GM18867 (cell line): ENCODE measurements around the gene MYH9.
"Not testable (repeated sequence)": the region's sequence is repeated elsewhere in the genome, so short reads cannot be mapped to it uniquely, and the experiment has no call there.

Experiments used
- ATAC-seq: cut with Tn5 transposase; IDR thresholded peaks from one replicate; pipeline ENCODE4 v1.9.1; 2021; ENCODE audit warnings: mild to moderate bottlenecking, moderate library complexity; ENCODE audit not compliant: unreplicated experiment

MYH9 gene

DNA sequence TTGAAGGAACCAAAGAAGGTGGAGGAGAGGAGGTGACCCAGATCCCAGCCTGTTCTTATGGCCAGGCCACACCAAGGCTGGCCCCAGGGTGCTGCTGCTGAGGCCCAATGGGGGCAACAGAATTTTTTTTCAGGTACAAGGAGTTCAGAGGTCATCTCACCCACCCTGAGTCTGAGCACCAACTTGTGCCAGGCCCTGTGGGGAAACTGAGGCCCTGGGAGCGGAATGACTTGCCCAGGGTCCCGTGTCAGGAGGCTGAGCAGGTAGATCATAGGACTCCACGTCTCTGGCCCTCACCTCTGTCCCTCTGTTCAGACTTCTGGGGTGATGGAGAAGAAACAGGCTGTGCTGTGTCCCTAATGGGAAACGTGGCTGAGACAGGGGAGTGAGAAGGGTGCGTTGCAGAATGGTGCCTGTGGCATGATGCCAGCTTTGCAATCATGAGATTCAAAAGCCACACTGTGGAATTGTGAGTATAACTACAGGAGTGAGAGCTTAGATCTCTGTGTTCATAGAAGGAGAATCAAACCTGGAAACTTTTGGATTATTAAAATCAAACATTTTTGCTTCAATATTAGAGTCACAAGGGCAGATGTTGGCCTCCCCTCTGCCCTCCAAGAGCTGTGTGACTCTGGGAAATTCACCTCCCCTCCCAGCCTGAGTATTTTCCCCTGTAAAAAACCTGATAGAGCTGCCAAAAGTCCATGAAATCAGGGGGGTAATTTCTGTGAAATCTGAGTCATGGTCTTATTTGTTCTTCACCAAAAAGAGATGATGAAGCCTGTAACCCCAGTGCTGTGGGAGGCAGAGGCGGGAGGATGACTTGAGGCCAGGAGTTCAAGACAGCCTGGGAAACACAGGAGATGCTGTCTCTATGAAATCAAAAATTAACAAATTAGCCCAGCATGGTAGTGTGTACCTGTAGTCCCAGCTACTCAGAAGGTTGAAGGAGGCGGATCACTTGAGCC lies 134.0 kb downstream of the MYH9 start:
- no peak for ATAC-seq

DNA sequence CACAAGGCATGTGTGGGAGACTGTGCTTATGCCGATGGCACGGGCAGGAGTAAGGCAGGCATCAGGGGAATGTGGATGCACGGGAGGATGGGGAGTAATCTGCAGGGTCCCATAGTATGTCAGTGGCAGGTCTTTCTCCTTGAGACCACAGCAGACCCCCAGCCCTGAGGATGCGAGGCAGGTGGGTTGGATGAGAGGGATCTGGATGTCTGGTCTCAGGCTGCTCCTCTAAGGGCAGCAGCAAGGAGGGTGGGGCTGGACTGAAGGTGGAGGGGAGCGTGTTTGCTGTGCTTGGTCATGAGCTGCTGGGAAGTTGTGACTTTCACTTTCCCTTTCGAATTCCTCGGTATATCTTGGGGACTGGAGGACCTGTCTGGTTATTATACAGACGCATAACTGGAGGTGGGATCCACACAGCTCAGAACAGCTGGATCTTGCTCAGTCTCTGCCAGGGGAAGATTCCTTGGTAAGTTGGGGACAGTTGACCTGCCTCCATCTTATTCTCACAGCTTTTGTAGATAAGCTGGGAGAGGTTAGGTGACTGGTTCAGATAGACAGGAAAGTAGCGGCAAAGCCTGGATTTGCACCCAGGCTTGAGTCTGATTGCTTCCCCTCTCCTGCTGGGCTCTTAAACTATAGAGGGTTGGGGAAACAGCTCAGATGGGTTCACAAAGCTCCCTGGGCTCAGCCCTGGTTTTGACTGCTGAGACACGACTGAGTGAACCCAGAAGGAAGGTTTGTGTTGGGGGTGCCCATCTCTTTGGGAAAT lies 134.8 kb downstream of the MYH9 start, which contains the start of gene APOL1:
TSS of gene APOL1 (plus strand) at position 380 of the 769 bp plus-strand sequence. CDS start 1,823 bp downstream, outside the sequence.
- ATAC-seq = no peak

DNA sequence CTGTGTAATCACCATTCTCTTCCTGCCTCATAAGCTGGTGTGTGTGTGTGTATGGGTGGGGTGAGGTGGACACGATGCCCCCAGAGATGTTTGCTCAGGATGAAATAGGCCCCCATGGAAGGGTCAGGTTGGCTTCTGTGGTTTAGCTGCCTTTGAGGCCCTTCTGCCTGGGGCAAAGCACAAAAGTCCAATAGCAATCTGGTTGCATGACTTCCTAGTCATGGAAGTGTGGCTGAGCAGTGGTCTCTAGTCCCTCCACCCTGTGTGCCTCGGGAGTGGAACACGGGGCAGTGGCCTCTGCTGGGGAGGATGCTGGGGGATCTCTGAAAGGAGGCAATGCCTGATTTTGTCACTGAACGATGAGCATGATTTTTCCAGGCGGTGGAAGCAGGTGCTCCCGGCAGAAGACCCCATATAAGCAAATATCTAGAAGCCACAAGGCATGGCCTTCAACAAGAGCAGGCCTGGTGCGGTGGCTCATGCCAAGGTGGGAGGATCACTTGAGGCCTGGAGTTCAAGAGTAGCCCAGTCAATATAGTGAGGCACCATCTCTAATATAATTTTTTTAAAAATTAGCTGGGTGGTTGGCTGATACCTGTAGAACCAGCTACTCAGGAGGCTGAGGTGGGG lies 135.7 kb downstream of the MYH9 start:
- not testable (repeated sequence) for ATAC-seq

DNA sequence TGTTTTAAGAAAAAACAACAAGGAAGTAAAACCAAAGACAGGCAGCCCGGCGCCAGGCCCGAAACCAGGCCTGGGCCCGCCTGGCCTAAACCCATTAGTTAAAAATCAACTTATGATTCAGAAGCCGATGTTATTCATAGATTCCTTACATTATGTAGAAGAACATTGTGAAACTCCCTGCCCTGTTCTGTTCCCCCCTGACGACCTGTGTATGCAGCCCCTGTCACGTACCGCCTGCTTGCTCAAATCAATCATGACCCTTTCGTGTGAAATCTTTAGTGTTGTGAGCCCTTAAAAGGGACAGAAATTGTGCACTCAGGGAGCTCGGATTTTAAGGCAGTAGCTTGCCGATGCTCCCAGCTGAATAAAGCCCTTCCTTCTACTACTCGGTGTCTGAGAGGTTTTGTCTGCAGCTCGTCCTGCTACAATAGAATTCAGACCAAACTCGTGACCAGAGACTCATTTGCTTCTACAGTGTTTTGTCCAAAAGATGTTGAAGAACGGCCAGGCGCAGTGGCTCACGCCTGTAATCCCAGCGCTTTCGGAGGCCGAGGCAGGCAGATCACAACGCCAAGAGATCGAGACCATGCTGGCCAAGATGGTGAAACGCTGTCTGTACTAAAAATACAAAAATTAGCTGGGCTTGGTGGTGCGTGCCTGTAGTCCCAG lies 137.3 kb downstream of the MYH9 start:
- not testable (repeated sequence) for ATAC-seq

DNA sequence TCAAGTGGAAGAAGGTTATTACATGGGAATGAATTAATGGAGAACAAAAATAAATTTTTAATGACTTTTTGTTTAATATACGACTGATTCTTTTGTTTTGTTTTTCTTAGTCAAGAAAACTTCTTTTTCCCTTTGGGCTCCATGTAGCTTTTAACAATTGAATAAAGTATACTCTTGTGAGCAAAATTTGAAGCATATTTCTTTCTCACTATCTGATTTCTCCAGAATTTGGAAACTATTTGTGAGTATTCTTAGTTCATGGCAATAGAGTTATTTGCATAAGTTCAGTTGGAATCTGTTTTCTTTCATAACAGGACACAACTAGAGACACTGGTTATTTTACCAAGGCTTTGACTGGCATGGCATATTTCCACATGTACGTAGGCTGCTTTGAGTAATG lies 138.6 kb downstream of the MYH9 start:
- no peak for ATAC-seq

DNA sequence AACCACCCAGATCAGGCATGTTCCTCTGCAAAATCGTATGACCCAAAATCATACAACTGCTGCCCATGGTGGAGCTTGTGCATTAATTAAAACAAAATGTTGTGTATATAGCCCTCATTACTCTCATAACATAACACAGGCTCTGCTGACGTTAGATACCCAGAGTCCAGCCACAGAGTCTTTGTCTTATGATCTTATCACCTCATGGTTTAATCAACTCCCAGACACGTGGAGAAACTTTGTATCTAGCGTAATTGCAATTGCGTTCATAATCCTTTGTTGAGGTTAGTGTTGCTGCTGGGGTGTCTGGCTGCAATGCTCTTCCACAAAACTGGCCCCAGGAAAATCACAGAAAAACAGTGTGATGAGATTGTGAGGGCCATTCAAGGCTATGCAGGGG lies 139.8 kb downstream of the MYH9 start:
- ATAC-seq = no peak

DNA sequence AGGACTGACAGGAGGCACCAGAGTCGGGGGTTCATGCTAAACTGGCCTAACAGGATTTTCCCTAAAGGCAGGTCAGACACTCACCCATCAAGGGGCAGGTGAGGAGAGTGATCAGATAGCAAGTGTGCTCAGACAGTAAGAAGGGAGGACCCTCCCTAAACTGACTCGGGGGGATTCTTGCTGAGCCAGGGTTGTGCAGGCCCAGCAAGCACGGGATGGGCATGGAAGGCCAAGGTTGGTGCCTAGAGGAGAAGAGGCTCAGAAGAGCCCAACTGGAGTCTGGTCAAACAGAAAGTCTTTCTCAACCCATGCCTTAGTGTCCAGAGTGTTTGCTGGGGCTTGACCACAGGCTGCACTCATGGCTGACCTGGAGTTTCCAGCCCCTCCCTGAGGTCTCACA lies 141.0 kb downstream of the MYH9 start:
- ATAC-seq = no peak

DNA sequence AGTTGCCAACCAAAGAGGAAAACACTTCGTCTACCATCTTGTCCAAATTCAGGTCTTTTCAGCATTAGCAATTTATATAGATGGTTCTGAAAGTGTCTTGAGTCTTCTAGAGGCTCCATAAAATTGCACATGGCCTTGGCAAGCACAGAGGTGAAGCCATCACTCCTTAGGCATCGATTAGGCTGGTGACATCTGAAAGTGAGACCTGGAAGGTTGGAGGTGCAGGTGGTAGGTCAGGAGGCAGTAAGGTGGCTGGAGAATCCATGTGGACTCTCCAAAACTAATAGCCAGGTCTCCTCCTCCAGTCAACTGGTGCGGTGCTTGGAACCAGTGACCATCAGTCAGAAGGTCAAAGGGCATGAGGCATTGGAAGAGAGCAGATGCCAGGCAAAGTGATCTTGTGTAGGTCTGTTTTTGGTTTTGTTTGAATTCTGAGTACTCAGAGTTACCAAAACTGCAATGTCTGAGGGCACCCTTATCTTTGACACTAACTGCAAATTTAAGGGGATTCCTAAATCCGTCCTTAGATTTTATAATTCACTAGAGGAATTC lies 141.9 kb downstream of the MYH9 start:
- ATAC-seq = no peak

DNA sequence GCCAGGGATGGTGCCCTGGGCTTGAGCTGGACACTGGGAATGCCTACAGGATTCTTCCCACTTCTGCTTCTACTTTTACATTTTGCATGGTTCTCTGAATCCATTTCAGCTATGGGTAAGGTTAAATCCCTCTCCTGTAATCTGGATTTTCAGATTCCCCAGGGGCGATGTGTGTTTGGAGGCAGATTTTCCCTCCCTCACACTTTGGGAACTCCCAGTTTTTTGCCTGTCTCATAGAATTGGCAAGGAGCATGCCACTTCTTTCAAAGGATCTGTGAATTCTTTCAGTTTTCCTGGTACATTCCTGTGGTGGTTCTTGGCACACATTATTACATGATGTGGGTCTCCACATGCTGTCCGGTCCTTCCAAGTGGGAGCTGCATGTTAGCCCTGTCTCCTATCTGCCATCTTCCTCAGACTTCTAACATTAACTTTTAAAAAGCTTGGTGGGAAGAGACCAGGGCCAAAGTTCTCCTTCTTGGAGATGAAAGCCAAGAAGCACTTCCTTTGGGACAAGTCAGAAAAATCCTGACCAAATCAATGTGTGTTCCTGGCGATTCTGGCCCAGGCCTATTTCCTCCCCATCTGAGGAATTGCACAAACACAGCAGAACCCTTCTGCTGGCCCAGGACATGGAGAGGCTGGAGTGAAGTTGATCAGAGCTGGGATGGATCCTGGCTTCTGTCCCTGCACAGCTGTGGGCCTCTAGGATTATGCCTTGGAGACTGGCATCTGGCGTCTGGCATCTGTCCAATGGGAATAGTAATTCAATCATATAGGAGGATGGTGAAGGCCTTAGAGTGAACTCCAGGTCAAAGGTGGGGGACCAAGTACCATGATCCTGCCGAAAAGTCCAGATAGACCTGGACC lies 143.0 kb downstream of the MYH9 start:
- no peak for ATAC-seq

DNA sequence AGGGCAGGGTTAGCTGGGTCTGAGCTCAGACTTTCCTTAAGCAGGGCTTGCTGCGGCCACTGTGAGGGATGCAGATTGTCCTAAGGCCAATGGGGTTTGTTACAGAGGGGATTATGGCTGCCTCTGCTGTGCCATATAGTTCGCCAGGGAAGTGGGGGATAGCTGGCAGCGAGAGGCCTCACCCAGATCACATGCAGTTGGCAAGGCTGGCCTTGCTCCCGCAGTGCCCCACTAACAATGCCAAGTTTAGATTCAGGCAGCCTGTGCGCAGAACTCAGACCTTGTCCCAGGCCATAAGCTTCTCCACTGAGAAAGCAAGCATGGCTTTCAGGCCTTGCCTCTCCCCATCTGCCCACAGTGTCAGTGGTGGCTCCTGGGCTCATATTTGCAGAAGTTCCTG lies 143.8 kb downstream of the MYH9 start:
- no peak for ATAC-seq

DNA sequence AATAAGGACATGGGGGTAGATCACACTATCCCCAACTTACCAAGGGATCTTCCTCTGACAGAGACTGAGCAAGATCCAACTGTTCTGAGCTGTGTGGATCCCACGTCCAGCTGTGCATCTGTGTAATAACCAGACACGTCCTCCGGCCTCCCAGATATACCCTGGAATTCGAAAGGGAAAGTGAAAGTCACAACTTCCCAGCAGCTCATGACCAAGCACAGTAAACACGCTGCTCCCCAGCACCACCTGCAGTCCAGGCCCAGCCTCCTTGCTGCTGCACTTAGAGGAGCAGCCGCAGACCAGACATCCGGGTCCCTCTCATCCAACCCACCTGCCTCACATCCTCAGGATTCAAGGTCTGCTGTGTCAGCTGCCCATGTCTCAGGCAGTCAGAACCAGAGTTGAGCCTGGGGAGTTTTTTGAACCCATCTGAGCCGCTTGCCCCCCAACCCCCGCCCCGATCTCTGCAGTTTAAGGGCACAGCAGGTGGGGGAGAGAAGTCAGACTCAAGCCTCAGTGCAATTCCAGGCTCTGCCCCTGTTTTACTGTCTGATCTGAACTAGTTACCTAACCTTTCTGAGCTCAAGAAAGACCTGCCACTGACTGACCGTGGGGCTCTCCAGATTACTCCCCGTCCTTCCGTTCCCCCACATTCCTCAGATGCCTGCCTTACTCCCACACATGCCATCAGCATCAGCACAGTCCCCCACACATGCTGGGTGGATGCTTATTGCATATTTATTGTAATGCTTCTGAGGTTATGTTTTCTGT lies 148.2 kb downstream of the MYH9 start, which contains the start of gene APOL2:
TSS of gene APOL2 (minus strand) at position 127 of the 771 bp plus-strand sequence. CDS start 6,365 bp downstream, outside the sequence.
- peak; percentile 88 for ATAC-seq

DNA sequence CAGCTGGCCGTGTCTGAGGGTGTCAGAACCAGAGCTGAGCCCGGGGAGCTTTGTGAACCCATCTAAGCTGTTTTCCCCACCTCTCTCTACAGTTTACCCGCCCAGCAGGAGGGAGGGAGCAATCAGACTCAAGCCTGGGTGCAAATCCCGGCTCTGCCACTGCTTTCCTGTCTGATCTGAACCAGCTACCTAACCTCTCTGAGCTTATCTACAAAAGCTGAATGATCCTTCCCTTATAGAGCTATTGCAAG lies 148.7 kb downstream of the MYH9 start:
- peak; percentile 8 for ATAC-seq

DNA sequence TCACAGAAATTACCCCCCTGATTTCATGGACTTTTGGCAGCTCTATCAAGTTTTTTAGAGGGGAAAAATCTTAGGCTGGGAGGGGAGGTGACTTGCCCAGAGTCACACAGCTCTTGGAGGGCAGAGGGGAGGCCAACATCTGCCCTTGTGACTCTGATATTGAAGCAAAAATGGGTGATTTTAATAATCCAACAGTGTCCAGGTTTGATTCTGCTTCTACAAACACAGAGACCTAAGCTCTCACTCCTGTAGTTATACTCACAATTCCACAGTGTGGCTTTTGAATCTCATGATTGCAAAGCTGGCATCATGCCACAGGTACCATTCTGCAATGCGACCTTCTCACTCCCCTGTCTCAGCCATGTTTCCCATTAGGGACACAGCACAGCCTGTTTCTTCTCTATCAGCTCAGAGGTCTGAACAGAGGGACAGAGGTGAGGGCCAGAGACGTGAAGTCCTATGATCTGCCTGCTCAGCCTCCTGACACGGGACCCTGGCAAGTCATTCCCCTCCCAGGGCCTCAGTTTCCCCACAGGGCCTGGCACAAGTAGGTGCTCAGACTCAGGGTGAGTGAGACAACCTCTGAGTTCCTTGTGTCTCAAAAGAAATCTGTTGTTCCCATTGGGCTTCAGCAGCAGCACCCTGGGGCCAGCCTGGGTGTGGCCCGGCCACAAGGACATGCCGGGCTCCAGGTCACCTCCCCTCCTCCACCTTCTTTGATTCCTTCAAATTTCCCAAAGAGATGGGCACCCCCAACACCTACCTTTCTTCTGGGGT lies 149.2 kb downstream of the MYH9 start:
- peak; percentile 7 for ATAC-seq

DNA sequence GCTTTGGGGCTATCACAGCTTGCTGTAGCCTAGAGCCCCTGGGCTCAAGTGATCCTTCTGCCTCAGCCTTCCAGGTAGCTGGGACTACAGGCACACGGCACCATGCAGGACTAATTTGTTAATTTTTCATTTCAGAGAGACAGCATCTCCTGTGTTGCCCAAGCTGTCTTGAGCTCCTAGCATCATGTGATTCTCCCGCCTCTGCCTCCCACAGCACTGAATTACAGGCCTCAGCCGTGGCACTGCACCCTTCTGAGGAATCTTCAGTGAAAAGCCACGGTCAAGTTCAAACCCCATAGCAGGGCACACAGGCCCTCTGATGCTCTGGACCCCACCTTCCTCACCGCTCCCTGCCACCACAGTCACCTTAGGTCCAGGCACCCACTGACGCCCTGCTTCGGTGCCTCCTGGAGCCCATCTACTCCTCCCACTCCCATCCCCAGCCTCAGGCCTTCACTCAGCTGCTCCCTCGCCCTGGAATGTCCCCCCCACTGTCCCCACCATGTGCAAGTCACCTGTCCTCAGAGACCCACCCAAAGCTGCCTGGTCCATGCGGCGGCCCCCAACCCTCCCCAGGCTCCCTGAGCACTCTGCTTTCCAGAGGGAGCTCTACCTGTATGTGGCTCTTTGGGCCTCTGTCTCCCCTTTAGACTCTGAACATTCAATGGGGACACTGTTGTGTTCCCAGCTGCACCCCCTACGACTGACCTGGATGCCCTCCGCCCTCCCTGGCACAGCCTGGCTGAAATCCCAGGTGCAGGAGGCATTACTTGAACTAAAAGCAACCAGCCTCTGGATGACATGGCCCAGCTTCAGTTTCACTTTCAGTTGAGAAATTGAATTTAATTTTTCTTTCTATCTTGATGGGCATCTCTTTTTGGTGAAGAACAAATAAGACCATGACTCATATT lies 150.1 kb downstream of the MYH9 start:
- no peak for ATAC-seq

DNA sequence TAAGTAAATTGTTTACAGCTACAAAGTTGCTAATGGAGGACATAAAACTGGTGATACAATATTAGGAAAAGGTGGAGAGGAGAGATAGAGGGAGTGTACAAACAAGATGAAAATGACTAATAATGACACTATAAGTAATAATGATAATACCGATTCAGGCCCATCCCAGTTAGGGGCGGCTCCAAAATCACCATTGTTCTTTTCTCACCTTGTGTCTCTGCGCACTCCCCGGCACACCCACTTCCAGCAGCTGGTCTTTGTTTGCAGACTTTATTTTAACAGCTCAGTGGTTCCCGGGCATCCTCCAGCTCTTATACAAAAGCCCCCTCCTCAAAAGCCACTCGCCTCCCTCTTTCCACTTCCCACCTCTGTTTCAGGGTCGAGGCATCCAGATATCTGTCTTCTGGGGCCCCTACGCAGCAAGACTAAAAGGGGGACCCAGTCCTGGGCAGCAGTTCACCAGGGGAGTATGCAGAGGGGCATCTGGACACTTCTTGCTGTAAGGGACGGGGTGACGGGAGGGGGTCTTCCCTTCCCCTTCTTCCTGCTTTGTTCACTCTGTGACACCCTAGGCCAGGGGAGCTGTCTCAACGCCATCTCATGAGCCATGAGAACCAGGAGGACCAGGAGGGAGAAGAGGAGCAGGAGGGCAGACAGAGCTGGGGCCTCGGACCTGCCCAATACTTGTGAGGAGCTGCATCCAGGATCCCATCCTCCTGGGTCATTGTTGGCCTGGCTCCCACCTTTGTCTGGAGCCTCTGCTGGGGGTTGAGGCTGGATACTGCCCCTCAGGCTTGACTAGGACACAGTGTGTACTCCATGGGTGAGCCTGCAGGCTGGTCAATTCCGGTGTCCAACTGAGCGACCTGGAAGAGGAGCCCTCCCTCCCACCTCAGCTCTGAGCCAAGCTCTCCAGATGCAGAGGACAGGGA lies 151.1 kb downstream of the MYH9 start:
- ATAC-seq = no peak

DNA sequence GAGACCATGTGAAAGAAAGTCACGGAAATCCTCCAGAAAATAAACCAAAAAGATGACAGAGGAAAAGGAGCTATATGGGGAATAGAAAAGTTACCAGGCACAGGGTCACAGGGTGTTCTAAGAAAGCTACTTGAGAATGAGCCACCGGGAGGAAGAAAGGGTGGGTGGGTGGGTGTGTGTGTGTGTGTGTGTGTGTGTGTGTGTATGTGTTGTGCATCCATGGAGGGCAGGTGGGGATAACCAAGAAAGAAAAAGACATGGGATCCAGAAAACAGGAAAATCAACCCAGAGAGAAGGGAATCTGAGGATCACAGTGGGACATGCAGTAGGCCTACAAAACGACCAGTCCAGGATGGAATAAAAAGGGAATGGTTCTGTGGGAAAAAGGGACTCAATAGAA lies 152.2 kb downstream of the MYH9 start:
- ATAC-seq = no peak
